GM19463 (cell line): ENCODE results near the gene RGS7.
"Not testable (repeated sequence)": the region's sequence is repeated elsewhere in the genome, so short reads cannot be mapped to it uniquely, and the experiment has no call there.

ENCODE experiments used
- ATAC-seq: cut with Tn5 transposase; IDR thresholded peaks from one replicate; pipeline ENCODE4 v1.9.1; 2021; ENCODE audit warnings: mild to moderate bottlenecking, moderate library complexity; ENCODE audit not compliant: unreplicated experiment

RGS7 gene

DNA sequence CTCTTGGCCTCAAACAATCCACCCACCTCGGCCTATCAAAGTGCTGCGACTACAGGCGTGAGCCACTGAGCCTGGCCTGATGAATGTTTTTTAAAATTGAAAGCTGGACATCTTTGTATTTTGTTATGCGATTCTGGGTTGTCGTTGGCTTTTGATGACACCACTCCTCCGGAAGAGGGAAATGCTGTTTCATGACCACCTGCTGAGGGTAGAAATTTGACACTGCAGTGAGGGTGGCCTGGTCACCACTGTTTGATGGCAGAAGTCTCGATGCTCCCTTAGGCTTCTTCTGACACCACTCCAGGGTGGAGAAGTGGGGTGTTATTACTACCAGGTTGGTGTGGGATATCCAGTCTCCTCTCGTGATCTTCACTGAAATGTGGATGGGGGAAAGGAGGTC lies 357.2 kb downstream of the RGS7 start:
- ATAC-seq = no peak

GRCh38 chr1:240998441-240999015 lies 358.5 kb downstream of the RGS7 start:
- ATAC-seq = no peak

DNA sequence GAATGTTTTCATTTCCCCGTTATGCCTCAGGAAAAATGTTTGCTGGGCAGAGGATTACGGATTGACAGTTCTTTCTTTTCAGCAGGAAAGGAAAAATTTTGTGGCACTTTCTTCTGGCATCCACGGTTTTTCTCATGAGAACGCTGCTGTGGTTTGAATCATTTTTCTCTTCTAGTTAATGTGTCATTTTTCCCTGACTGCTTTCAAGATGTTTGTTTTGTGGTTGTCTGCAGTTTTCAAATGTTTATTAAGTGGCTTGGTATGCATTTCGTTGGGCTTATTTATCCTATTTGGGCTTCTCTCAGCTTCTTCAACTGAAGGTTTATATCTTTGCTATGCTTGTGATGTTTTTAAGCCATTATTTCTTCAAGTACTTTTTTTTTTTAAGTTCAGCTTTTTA lies 359.0 kb downstream of the RGS7 start:
- no peak for ATAC-seq

DNA sequence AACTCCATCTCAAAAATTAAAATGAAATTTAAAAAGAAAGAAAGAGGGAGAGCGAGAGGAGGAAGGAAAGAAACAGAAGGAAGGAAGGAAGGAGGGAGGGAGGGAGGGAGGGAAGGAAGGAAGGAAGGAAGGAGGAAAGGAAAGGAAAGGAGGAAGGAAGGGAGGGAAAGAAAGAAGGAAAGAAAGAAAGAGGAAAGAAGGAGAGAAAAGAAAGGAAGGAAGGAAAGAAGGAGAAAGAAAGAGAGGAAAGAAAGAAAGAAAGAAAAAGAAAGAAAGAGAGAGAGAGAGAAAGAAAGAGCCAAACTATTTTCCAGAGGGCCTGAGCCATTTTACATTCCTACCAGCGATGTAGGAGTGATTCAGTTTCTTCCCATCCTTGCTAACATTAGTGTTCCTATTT lies 364.0 kb downstream of the RGS7 start:
- no peak for ATAC-seq

DNA sequence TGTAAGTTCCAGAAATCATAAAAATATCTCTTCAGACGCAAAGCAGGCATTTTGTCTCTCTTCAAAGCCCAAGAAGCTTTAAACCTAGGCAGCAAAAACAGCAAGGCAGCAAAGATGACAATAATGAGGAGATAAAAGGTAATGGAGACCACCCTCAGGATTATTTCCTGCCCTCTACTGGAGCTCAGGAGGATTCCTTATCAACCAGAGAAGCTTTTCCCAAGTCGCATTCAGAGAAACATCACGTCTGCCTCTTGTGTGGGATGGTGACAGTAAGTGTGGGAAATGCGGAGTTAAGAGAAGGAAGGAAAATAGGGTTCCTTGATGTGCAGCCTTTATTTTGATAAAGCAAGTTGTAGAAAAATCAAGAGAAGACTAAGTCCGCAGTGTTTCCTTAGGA lies 365.8 kb downstream of the RGS7 start:
- ATAC-seq = no peak

- no peak for ATAC-seq
Measured at GRCh38 chr1:240987928-240988327, 369.1 kb downstream of the RGS7 start.

DNA sequence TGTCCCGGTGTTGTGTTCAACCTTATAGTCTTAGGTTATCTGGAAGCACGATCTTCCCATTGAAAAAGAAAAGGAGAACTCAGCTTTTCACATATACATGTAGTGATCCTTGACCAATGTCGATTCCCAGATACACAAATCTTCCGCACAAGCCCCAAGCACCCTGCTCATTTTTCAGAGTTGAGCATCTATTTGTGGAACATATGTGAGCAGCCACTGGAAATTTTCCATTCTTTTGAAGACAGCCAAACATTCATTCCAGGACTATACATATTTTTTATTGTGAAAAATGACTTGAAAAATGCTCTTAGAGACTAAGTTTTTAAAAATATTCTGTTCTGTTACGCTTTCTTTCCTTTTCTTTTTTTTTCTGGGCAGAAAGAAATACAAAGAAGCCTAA lies 371.9 kb downstream of the RGS7 start:
- ATAC-seq = no peak

DNA sequence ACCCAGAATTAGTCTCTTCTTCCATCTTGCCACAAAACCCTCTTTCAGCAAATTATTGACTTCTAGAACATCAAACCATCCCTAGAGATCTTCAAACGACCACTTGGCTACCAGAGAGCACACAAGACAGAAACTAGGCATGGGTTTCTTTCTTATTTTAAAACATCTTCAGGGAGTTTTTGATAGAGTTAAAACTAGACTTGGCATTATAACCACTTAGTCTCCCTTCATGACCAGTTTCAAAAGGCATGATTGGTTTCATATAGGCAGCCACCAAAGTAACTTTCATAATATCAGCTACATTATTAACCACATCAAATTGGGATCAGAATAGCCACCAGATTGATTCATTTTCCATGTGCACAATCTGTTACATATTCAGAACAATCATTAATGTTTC lies 376.7 kb downstream of the RGS7 start:
- peak; percentile 49 for ATAC-seq

GRCh38 chr1:240976685-240977084 lies 380.3 kb downstream of the RGS7 start:
- no peak for ATAC-seq

DNA sequence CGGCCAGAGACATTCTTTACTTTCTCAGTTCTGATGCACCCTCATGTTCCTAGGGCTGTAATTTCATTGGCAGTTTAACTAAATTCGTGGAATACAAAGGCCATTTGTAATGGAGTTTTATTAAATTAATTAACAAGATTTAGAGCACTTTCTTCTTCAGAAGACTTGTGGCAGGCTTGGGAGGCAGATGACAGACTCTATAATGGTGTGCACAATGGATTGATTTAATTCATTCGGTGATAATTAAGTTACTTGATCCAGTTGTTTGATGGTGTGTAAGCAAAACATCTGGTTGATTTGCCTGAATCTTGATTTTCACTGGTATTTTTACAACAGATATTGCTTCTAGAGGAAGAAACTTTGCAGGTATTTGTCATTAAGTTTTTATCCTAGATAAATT lies 383.1 kb downstream of the RGS7 start:
- no peak for ATAC-seq

GRCh38 chr1:240972059-240972458 lies 384.9 kb downstream of the RGS7 start:
- not testable (repeated sequence) for ATAC-seq

GRCh38 chr1:240970253-240970652 lies 386.8 kb downstream of the RGS7 start:
- ATAC-seq = no peak

GRCh38 chr1:240968864-240969263 lies 388.1 kb downstream of the RGS7 start:
- no peak for ATAC-seq

DNA sequence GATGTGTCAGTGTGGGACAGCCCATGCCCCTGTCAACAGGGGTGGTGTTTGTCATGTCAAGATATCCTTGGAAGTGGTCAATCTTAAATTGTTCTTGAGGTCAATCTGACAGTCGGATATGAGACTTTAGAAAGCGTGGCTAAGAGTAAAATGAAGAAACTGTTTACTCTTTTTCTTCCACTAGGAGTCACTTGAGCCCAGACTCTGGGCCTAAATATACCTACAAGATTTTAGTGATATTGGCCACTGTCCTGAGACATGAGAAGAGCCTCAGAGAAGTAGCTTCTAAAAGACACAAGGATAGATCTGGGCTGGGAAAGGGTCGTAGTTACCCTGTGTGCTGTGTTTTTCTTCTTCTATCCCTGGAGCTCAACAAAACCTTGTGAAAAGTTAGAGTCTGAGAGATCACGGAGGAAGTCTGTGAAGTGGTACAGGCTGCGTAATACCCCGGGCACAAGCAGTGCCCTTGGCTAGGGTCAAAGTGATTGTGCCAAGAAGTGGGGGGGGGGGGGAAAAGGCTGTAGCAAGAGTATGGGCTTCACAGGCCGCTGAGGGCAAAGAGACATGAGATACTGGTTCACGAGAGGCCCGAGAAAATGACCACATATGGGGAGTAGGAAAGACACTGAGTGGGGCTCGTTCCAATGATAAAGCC lies 389.8 kb downstream of the RGS7 start:
- ATAC-seq = no peak

GRCh38 chr1:240965581-240966091 lies 391.4 kb downstream of the RGS7 start:
- ATAC-seq = no peak

GRCh38 chr1:240962086-240962485 lies 394.9 kb downstream of the RGS7 start:
- ATAC-seq = no peak

DNA sequence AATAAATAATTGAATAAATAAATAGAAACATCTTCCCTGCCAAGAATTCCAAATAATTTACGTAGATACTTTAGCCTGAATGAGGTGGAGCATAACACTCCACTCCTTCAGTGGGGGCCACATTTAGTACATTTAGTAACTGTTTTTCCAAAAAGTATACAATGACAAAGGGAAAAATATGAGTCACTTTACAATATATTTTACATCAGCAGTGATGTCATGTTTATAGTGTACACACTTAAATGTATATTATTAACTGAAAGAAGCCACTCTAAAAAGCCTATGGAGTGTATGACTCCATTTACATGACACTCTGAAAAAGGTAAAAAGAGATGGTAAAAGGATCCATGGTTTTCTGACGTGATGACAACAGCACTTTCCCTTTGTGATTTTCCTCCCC lies 400.6 kb downstream of the RGS7 start:
- no peak for ATAC-seq

DNA sequence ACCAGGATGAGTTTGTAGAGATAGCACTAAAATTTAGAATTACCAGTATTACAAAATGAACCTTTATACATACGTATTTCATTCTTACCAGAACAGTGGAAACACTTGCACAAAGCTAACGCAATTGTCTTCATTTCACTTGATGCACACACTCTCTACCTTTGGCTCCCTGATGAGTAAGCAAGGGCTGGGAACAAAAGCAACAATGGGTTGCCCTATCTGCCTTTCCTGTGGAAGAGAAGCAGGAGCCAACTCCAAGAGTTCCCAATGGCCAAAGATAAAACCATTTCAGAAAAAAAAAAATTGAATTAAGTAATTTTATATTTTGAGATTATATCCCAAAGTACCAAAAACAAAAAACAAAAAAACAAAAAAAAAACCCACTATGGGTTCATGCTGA lies 401.0 kb downstream of the RGS7 start:
- no peak for ATAC-seq

DNA sequence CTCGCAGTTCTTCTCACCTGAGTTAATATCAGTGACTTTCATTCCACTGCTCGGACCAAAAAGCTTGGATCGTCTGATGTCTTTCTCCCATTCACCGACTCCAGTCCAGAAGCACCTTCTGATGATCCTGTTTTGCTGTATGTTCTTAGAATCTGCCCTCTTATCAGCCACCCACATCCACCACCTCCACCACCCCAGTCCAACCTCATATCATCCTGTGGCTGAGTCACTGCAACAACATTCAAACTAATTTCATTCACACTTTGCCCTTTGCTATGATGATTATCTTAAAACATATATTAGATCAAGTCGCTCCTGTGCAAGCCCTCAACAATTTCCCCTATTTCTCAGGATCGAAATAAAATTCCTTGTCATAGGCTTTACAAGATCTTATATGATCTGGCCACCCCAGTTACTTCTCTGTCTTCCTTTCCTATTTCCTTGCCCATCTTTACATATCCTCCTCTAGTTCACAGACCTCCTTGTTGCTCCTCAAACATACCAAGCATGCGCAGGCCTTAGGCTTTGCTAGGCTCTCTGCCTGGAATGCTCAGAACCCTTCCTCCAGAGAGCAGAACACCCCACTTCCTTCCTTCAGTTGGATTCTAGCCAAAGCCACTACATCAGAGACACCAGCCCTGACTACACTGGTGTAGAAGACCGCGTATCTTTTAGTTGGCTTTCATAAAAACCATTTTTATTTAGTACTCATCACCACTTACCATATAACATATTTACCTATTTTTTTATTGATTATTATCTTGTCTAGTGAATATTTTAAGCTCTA lies 409.4 kb downstream of the RGS7 start:
- no peak for ATAC-seq

DNA sequence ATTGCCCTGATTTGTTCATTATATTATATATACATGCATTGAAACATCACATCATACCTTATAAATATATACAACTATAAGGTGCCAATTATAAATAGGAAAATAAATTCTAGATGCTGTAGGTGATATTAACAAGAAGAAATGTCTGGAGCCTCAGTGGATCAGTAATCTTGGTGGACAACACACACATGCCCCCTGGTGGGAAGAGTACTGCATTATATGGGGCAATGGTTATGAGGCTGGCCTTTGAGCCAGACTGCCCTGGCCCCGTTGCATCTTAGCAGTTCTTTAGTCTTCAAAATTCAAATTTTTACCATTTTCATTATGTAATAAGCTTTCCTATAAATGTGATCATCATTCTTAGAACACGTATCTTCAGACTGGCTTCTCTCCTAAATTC lies 410.1 kb downstream of the RGS7 start:
- peak; percentile 57 for ATAC-seq

DNA sequence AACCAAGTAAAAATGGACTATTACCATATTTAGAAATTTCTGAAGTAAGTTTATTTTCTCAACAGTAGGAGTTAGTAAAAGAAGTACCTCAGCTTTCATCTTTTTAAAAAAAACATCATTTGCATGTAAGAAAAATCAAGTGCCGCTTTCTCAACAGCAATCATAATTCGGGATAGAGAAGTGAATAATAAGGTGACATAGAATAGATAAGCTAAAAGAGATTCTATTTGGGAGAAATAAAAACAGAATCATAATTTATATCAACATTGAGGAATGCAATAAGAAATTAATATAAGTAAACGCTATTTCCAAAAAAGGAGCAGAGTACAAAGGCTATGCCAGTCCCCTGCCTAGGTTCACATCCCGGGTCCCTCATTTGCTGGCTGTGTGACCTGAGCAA lies 414.1 kb downstream of the RGS7 start:
- ATAC-seq = no peak
